ENCODE data around the gene DSCAM.

Gene DSCAM

DNA sequence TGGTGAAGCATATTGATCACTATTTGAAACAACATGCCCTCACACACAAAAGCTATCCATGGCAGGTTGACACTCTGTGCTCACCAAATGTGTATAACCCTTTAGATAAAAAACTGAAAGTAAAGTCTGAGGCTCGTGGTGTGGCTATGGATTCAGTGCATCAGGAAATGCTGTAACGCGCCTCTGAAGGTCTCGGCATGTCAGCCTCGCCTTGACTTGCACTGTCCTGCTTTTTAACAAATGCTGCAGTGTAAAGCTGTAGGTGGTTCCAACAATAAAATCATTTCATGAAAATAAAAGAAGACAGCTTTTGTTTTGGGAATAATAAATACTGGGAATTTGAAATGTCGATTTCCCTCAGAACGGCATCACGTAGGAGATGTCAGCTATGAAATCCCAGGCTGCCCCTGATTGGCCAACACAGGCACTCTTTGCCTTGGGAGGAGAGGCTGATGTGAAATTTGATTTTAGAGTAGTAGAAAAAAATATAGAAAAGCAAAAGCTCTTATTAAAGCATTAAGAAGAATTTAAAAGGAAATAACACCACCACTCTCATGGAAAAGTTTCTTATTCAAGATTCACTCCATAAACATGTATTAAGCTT, 168.2 kb downstream of the DSCAM start:
- Histone ChIP-seq H2AFZ (ENCODE audit: low read depth, low read length, severe bottlenecking) (no peak overlapping the region), H3K9me3 (ENCODE audit: insufficient read depth, low read length) (no peaks in the 10 kb centered on the region), H3K27me3 (ENCODE audit: low read length) (no peaks in the 10 kb centered on the region), H3K36me3 (ENCODE audit: low read length) (no peaks in the 10 kb centered on the region), H3F3A (ENCODE audit: insufficient read depth) (no peaks in the 10 kb centered on the region), H3K4me3 (ENCODE audit: insufficient read depth, low read length, poor library complexity, severe bottlenecking) (no peak overlapping the region), H3K27ac (ENCODE audit: low read depth, low read length) (no peak overlapping the region), H3K9me2 (replicated peaks; ENCODE audit: insufficient read depth, low read length) (no peaks in the 10 kb centered on the region), H3K79me2 (ENCODE audit: insufficient read depth, low read length) (no peaks in the 10 kb centered on the region), H4K20me1 (ENCODE audit: low read depth, low read length) (no peaks in the 10 kb centered on the region), H3K9ac (ENCODE audit: low read length) (no peak overlapping the region), H3K4me2 (ENCODE audit: low read depth, low read length, poor library complexity, severe bottlenecking) (no peak overlapping the region)
- TF ChIP-seq EZH2phosphoT487 (conservative IDR thresholded peaks at IDR 0.05; ENCODE audit: low read length) = no peak
- TF ChIP-seq, protein P1, sequence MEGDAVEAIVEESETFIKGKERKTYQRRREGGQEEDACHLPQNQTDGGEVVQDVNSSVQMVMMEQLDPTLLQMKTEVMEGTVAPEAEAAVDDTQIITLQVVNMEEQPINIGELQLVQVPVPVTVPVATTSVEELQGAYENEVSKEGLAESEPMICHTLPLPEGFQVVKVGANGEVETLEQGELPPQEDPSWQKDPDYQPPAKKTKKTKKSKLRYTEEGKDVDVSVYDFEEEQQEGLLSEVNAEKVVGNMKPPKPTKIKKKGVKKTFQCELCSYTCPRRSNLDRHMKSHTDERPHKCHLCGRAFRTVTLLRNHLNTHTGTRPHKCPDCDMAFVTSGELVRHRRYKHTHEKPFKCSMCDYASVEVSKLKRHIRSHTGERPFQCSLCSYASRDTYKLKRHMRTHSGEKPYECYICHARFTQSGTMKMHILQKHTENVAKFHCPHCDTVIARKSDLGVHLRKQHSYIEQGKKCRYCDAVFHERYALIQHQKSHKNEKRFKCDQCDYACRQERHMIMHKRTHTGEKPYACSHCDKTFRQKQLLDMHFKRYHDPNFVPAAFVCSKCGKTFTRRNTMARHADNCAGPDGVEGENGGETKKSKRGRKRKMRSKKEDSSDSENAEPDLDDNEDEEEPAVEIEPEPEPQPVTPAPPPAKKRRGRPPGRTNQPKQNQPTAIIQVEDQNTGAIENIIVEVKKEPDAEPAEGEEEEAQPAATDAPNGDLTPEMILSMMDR (IDR thresholded peaks at IDR 0.05; ENCODE audit: insufficient read depth, low read length, poor library complexity, severe bottlenecking) = no peak

DNA sequence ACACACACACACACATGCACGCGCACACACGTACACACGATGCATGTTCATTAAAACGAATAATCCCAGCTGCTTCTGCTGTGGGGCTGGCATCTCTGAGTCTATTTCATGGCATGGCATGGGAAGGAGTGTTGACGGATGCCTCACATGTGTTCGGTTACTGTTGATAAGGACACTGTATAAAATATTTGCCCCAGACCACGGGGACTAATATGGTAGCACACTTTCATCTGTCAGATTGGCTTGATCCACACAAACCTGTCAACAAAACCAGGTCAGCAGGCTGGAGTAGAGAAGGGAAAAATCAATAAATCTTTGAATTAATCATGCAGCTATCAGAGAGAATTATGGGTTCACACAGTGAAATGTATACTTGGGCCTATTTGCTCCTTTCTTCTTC, 171.9 kb downstream of the DSCAM start:
- H3K4me3 ChIP-seq (ENCODE audit: insufficient read depth, low read length, poor library complexity, severe bottlenecking) = no peak overlapping the region
- no peaks in the 10 kb centered on the region for H3K9me3 ChIP-seq (ENCODE audit: insufficient read depth, low read length)
- H3K79me2 ChIP-seq (ENCODE audit: insufficient read depth, low read length) = no peaks in the 10 kb centered on the region
- no peak overlapping the region for H2AFZ ChIP-seq (ENCODE audit: low read depth, low read length, severe bottlenecking)
- no peaks in the 10 kb centered on the region for H3K27me3 ChIP-seq (ENCODE audit: low read length)
- H3K27ac ChIP-seq (ENCODE audit: low read depth, low read length) = no peak overlapping the region
- no peaks in the 10 kb centered on the region for H3K9me2 ChIP-seq (replicated peaks; ENCODE audit: insufficient read depth, low read length)
- H3F3A ChIP-seq (ENCODE audit: insufficient read depth) = no peaks in the 10 kb centered on the region
- no peaks in the 10 kb centered on the region for H3K36me3 ChIP-seq (ENCODE audit: low read length)
- H4K20me1 ChIP-seq (ENCODE audit: low read depth, low read length) = no peaks in the 10 kb centered on the region
- no peak overlapping the region for H3K9ac ChIP-seq (ENCODE audit: low read length)
- no peak overlapping the region for H3K4me2 ChIP-seq (ENCODE audit: low read depth, low read length, poor library complexity, severe bottlenecking)
- no peak for TF ChIP-seq EZH2phosphoT487 (conservative IDR thresholded peaks at IDR 0.05; ENCODE audit: low read length)
- TF ChIP-seq, protein P1 (IDR thresholded peaks at IDR 0.05; ENCODE audit: insufficient read depth, low read length, poor library complexity, severe bottlenecking) = no peak

DNA sequence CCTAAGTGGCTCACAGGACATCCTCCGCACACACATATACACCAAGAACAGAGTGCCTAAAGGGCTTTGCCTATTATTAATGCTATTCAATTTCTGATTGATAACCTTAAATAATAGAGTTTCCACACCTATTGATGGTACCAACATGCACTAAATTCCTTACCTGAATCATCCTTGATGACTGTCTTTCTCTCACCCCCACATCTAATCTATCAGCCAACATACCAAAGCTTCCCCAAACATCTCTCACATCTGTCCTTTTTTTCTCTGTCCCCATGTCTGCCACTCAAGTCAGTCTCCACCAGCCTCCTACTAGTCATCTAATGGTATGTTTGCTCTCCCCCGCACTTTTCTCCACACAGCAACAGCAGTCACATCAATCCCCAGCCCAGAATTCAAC, 174.4 kb downstream of the DSCAM start:
- Histone ChIP-seq H3K27me3 (ENCODE audit: low read length) (no peaks in the 10 kb centered on the region), H4K20me1 (ENCODE audit: low read depth, low read length) (no peaks in the 10 kb centered on the region), H3K36me3 (ENCODE audit: low read length) (no peaks in the 10 kb centered on the region), H3K4me3 (ENCODE audit: insufficient read depth, low read length, poor library complexity, severe bottlenecking) (no peak overlapping the region), H3K27ac (ENCODE audit: low read depth, low read length) (no peak overlapping the region), H3K79me2 (ENCODE audit: insufficient read depth, low read length) (no peaks in the 10 kb centered on the region), H3F3A (ENCODE audit: insufficient read depth) (no peaks in the 10 kb centered on the region), H3K9ac (ENCODE audit: low read length) (no peak overlapping the region), H3K9me2 (replicated peaks; ENCODE audit: insufficient read depth, low read length) (no peaks in the 10 kb centered on the region), H2AFZ (ENCODE audit: low read depth, low read length, severe bottlenecking) (no peak overlapping the region), H3K4me2 (ENCODE audit: low read depth, low read length, poor library complexity, severe bottlenecking) (no peak overlapping the region), H3K9me3 (ENCODE audit: insufficient read depth, low read length) (no peaks in the 10 kb centered on the region)
- no peak for TF ChIP-seq EZH2phosphoT487 (conservative IDR thresholded peaks at IDR 0.05; ENCODE audit: low read length)
- TF ChIP-seq, protein P1 (IDR thresholded peaks at IDR 0.05; ENCODE audit: insufficient read depth, low read length, poor library complexity, severe bottlenecking) = no peak

Data from SU-DHL-6 (cell line).